GM19372 (cell line): ENCODE data around the gene AVEN.

Source experiments
- ATAC-seq: cut with Tn5 transposase; IDR thresholded peaks from one replicate; pipeline ENCODE4 v1.9.1; 2021; ENCODE audit warnings: mild to moderate bottlenecking, low read depth, moderate library complexity; ENCODE audit not compliant: unreplicated experiment

AVEN gene

DNA sequence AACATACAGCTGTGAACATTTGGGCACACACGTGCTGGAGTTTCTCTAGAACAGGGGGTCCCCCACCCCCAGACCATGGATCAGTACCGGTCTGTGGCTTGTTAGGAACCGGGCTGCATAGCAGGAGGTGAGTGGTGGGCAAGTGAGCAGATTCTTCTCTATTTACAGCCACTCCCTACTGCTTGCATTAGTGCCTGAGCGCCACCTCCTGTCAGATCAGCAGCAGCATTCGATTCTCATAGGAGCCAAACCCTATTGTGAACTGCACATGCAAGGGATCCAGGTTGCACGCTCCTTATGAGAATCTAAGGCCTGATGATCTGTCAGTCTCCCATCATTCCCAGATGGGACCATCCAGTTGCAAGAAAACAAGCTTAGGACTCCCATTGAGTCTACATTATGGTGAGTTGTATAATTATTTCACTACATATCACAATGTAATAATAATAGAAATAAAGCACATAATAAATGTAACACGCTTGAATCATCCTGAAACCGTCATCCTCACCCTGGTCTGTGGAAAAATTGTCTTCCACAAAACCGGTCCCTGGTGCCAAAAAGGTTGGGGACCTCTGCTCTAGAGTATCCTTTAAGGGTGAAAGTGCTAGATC lies 44.9 kb downstream of the AVEN start:
- no peak for ATAC-seq

DNA sequence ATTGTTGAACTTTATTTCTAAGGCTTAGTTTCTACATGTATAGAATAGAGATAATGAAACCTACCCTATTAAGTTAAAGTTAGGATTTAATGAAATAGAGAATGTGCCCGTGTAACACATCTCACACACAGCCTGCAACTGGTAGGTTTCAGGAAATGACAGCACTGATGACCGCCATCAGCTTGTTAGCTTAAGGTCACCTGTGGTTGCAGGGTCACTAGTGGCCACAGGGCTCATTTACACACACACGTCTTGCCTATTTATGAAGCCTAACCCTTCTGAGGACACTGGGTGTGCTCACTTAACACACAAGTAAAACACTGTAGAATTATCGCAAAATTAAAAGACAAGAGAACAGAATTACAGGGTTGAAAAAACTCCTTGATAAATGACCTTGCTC lies 50.6 kb downstream of the AVEN start:
- ATAC-seq, result no peak

DNA sequence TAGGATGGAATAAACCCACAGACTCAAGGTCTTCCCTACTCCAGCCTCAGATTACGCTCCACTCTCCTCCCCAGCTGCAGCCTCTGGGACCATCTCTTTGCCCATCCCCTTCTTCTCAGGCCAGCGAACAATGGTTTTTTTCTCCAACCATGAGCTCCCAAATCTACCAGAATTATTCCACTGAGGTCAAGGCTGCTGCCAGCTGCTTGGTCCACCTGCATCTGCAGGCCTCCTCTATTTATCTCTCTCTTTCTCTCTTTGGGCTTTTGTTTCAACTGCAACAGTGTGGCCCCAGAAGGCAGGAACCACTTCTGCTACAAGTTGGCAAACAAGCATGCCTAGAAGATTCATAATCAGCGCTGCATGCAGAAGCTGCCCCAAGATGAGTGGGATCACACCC lies 51.6 kb downstream of the AVEN start:
- no peak for ATAC-seq

DNA sequence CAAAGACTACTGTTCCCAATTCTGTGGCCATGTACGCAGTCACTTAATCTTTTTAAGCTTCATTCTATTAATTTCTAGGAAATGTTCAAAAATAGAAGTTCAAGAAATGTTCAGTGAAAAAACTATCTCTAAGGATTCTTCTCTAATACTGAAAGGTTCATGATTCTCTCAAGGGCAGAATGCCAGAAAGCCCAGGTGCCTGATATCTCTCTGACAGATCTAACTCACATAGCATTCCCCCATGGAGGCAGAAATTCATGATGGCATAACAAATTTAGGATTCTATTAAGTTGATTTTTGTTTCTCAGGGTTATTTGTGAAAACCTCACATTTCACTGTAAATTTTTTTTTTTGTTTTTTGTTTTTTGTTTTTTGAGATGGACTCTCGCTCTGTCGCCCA lies 53.3 kb downstream of the AVEN start:
- ATAC-seq, result no peak

DNA sequence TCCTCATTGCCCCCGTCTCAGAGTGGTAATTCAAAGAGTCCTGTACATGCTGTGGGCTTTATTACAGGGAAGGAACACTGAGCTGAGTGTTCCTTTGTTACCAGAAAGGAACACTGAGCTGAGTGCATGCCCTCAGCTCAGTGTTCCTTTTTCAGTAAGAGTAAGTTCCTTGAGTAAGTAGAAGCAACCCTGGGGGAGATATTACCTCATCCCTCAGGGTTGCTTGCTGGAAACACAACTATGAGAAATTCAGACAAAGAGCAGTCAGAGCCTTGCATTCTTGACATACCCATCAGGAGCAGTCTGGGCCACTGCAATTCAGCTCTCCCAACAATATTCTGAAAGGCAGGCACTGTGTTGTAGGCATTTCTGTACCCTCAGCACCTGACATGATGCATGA lies 53.7 kb downstream of the AVEN start:
- no peak for ATAC-seq

DNA sequence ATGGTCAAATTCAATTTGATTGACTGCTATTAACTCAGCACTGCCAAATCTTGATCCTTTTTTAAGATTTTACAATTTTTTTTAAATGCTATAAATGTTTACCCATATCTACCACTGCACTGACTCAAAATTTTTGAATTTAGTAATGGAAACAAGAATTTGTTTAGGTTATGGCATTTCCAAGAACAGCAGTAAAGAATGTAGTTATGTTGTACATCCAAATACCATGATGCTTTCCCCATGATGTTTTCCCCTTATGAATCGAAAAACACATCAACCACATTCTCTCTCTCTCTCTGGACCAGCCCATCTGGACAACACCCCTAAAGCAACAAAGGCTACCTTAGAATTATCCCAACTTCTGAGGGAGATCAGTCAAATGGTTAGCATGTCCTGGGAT lies 56.5 kb downstream of the AVEN start:
- no peak for ATAC-seq

DNA sequence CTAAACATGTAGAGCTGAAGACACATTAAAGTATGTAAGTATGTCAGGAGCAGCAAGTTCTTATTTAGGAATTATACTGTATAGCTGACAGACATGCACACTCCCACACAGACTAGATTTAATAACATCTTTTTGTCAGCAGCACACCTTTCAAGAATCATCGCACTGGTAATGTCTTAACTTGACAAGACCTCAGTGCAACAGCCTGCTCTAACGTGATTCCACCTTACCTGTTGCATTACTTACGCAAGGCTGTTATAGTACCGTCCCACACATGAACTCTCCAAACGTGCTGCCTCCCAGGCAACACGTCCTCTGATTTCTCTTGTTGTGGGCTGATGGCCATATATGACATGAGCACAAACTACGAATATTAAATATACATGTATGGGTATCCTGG lies 58.8 kb downstream of the AVEN start:
- no peak for ATAC-seq

DNA sequence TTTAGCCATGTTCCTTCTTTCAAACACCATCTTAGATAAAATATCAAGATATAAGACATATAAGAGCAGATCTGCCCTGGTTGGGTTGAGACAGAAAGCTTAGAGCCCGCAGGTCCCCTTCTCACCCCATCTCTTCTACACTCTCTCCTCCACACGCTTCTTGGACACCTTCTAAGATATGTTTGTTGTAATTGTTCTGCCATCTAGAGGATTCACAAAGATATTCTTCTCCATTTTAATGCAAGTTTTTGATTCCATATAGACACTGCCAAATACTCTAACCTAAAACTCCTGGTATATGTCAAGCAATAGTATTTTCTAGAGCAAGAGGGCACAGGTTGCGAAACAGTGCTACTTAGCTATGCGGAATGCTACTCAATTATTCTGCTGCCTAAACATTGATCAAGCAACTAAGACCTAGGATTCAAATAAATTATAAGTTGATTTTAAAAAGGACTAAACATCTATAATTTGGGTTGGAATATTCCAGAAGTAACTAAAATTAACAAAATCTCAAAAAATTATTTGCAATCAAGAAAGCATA lies 63.9 kb downstream of the AVEN start:
- no peak for ATAC-seq

DNA sequence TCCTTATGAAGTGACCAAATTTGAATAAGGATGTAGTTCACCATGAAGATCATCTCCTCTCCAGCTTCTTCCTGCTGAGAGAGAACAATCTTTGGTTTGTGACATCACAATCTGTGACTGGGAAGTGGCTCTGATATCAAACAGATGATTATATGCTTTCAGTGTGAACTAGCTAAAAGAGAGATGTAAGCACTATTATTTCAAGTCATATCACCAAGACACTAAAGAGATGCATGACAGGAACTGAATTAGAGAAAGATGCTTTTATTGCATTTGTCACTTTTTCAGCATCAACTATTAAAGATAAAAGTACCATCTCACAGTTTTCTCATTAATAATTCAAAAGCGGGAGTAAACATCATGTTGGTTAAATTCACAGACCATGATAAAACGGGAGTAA lies 67.2 kb downstream of the AVEN start:
- no peak for ATAC-seq

DNA sequence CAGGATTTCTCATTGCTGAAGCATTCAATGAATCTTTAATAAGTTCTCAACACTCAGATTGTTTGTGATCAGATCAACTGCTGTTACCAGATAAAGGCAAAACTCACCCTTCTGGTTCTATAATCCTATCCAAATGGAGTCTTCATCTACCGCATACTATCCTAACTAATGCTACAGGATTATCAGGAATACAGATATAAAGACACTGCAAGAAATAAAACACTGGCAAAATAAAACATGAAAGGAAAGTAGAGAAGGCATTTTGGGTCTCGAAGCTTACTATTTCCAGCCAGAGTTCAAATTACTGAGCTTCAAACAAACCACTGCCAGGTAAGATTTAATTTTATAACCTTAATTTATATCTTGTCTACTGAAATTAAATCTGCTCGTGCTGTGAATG lies 70.2 kb downstream of the AVEN start:
- ATAC-seq, result no peak

DNA sequence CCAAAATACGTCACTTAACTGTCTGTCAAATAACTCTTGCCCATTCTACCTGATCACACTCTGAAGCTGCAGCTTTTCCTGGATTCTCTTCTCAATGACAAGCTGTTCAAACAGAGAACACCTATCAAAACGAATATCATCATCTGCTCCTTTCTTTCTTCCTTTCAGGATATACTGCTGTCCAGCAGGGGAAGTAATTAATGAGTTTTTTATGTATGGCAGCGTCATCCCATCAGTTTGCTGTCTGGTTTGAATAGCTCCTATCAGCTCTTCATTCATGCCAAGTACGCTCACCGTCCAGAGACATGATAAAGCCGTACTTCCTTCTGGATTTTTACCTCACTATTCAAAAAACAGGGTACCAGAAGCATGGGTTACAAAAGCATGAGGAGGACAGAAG lies 70.8 kb downstream of the AVEN start, which contains the start of gene CHRM5:
TSS of gene CHRM5 (plus strand) at position 274 of the 400 bp plus-strand sequence. CDS start 94,221 bp downstream, outside the sequence.
- no peak for ATAC-seq

DNA sequence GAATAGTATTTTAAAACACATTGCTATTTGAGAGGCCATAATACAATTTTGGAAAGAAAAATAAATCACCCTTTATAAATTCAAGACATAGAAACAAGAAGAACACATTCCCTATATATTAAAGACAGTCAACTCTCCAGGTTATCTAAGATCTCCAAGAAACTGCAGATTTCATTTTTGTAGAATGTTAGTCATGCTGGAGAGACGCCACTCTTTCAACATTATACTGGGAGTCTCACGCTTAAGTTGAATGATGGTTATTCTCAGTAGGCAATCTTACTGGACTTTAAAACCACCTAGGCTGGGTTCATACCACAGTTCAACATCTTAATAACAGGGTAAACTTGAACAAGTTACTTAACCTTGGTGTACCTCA lies 74.4 kb downstream of the AVEN start:
- ATAC-seq, result no peak

DNA sequence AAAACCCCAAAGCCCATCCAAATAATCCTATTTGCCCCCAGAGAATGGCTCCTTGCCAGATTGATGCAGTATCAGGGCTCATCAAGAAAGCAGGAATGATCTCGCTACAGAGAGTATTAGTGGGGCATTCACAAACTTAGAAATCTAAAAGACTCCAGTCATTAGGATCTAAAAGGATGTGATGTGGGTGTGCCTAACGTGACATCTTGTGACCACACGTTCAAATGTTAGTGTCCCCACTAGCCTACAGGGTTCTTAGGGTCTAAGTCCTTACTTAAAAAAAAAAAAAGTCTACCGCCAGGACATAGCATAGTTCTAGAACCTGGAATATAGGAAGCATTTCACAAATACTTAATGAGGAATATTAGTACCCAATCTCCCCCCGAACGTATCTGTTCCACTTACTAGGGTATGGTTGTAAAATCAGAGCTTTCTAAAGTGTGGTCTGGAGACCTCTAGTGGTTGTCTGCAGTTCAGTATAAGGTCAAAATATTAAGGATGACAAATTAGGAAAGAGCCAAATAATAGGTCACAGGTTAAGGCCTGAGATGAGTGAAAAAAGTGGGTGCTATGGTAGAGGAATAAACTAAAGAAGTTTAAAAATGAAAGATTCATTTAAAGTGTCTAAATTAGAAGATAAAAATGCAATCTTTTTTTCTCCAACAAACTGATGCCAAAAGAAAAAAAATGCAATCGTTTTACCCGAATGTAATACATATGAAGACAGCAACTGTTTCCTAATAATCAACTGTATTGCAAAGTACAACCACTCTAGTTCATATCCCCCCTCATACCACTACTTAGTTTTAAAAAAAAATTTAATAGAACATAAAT lies 75.0 kb downstream of the AVEN start:
- no peak for ATAC-seq

DNA sequence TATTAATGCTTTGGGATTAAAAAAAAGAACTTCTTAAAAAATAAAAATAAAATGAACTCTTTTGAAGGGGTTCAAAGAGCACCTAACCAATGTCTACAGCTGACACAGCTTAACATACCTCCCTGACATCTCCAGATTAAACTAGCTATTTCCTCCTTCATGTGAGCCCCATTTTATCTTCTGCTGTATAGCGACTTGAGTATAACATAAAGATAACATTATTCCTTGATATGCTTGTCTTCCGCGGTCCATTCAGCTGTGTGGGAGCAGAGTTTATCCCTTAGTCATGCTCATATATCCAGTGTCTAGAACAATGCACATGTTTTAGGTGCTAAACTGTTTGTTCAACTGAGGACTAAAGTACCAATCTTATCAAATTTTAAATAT lies 78.5 kb downstream of the AVEN start:
- ATAC-seq, result no peak

DNA sequence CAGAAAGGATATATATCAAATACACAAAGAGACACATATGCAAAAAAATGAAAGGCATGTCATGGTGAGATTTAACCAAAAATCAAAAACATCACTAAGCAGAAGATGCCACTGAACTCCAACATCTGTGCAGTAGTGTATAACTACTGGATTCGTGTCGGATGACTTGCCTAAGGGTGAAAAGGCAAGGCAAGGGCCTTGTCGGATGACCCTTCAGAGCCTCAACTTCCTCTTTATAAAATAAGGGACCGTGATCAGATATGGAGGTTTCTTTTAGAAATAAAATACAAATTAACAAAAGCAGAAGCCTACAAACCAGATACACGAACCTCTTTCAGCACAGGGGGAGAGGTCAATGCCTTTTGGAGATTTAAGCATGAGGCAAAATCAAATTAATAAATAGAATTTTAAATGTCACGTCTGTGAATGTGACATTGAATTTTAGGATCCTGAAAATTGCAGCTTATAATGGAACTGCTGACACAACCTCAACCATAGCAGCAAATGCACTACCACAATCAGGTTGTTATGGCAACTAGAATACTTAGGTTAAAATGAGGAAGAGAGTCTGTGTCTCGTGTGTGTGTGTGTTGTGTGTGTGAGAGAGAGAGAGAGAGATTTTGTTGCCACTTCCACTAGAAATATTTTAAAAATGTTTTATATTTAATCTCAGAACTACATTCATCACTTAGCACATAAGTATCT lies 79.0 kb downstream of the AVEN start:
- ATAC-seq, result no peak

DNA sequence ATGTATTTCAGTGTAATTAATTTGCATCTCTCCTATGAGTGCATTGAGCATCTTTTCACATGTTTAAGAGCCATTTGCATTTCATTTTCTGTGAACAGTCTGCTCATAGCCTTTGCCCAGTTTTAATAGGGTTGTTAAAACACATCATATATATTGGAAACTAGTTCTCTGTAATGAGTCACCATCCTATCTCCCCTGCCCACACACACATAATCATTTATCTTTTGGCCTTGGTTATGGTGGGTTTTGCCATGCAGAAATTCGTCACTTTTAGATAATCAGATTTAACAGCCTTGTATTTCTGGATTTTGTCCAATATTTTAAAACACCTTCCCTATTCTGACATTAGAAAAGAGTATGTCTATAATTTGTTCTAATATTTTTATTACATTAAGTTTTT lies 82.6 kb downstream of the AVEN start:
- ATAC-seq, result no peak

DNA sequence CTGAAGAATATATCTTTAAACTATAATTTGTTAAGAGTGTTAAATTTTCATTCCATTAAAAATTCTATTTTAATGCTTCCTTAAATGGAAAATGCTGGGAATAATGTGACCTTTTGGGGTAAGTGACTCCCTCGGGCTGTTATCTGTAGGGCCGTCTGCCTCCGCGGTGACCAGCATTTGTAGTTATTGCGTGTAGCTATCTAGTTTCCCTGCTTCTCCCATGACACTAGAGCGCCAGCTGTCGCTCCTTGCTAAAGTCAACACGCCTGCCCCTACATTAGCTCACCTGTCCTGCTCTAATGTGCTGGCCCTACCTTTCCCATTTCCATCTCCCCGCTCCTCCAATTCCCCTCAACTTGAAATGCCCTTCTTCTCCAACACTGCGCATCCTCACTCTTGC lies 83.1 kb downstream of the AVEN start:
- no peak for ATAC-seq

DNA sequence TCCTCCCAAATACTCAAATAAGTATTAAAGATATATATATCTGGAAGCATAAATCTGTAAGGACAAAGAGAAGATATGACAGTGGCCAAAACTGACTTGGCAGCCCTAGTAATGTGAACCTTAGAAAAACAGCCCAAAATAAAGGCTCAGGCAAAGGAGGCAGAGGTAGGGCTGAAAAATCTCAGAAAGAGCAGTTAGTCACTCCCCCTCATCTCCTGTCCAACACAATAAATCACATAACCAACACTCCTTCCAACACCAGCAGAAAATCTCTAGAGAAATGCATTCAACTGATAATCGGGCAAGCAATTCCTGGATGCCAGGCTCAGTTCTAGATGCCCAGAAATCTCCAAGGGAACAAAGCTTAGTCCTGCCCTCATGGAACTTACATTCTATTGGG lies 92.9 kb downstream of the AVEN start:
- no peak for ATAC-seq

DNA sequence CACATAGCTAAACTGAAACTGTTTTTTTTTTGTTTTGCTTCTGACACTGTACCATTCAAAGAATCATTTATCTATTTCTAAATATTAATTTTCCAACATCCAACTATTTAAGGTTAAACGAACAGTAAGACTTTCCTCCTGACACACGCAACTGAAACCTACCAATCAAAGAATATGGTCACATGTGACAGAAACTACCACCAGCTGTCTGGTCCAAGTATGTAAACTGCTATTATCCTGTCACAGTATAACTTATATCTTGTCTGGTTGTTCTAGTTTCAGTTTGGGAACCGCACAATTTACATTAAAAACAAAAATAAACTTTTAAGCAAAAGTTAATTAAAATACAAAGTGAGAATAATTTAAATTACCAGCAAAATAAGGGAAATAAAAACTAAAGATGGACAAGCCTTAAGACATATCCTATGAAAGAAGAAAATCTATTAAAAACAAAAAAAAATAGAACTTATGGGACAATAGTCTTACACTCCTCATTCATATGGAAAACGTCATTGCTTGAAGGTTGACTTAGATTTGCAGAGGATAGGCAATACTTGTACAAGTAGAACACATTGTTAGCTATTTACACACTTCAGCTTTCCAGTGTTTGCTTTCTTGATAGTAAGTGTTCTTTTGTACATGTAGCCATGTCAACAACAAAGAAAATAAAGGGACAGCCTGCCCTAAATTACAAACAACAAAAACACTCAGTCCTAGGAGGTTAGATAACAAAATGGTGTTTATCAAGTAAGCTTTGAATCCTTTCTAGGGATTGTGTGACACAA lies 97.5 kb downstream of the AVEN start:
- ATAC-seq, result no peak

DNA sequence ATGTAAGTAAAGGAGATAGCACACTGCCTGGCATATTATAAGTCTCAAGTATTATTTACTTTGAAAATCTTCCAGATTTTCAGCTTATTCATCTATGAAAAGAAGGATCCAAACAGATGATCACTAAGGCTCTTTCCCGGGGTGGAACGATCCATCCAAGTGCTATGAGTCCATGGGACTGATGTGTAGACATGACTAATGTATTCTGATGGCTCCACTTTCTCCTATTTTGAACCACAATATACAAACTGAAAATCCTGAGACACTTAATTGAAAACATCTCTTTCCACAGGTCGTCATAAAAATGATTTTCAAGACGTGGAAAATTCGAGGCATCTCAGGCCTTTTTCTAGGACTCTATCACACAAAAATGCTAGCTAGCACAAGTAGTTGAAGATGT lies 104.1 kb downstream of the AVEN start:
- no peak for ATAC-seq

DNA sequence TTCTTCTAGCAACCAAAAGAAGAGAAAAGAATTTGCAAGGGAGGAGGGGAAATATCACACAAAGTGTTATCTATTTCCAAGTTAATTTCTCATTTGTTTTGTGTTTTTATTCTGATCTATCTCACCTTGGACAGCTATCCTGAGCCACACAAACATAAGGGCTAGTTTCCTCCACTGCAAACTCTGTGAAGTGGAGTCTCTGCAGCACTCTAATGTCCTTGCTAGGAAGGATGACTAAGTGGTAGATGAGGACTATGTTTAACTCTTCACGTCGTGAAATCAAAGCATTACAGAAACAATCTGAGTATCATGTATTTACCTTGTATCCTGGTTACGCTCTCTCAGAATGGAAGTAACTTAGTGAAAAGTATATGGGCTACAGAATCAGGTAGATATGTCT lies 104.6 kb downstream of the AVEN start:
- no peak for ATAC-seq
